CD4-positive, CD25-positive, alpha-beta regulatory T cell (primary cell): ENCODE data around the gene ASB7. TPM values are rescaled to one million over a fixed set of nuclear protein-coding genes. Genes with fewer than 3 reads are reported as not detected.

Experiments used
- ATAC-seq, 2 donors: fragments of 150-1000 bp; cut with Tn5 transposase; one replicate each; pipeline ENCODE4 v1.10.0; 2021; ENCODE audit warnings: low read depth in 2 of 2, moderate number of reproducible peaks in 2 of 2, moderate library complexity in 1 of 2
- DNase-seq, 3 donors: peaks; one replicate each; pipeline versions ENCODE4 v3.0.0 to v3.0.0-alpha.2; 2012 to 2022; ENCODE audit warnings: mixed read lengths in 1 of 3
- H3K27ac ChIP-seq: one replicate; pipeline ENCODE4 v1.7.0; 2013; ENCODE audit warnings: mild to moderate bottlenecking, low read length; ENCODE audit not compliant: insufficient read depth, poor library complexity, severe bottlenecking
- H3K27me3 ChIP-seq: one replicate; pipeline ENCODE4 v1.7.0; 2013; ENCODE audit warnings: low read length; ENCODE audit not compliant: control insufficient read depth, insufficient read depth
- H3K36me3 ChIP-seq: one replicate; pipeline ENCODE4 v1.7.0; 2013; ENCODE audit warnings: mild to moderate bottlenecking, low read length, moderate library complexity; ENCODE audit not compliant: control insufficient read depth, insufficient read depth
- H3K4me1 ChIP-seq: 2 replicates; pipeline ENCODE4 v1.7.0; 2013; ENCODE audit warnings: mild to moderate bottlenecking, low read length; ENCODE audit not compliant: insufficient read depth, control insufficient read depth, poor library complexity, severe bottlenecking
- H3K4me3 ChIP-seq: one replicate; pipeline ENCODE4 v1.7.0; 2013; ENCODE audit warnings: low read depth, mild to moderate bottlenecking, low read length, moderate library complexity
- H3K9me3 ChIP-seq, 2 experiments: 1 replicate in 1 of 2; 2 replicates in 1 of 2; pipeline ENCODE4 v1.7.0; 2013; ENCODE audit warnings: low read length in 2 of 2, mild to moderate bottlenecking in 1 of 2, moderate library complexity in 1 of 2; ENCODE audit not compliant: control insufficient read depth in 2 of 2
- H3K27ac Mint-ChIP-seq, 3 donors: one replicate each; pipeline ENCODE4 v1.8.0; 2020 to 2022; ENCODE audit warnings: mild to moderate bottlenecking in 3 of 3, mixed read lengths in 3 of 3, moderate library complexity in 2 of 3
- H3K27me3 Mint-ChIP-seq: one replicate; pipeline ENCODE4 v1.8.0; 2022; ENCODE audit warnings: mild to moderate bottlenecking, mixed read lengths
- H3K36me3 Mint-ChIP-seq: one replicate; pipeline ENCODE4 v1.8.0; 2020; ENCODE audit warnings: mixed read lengths
- H3K4me1 Mint-ChIP-seq, 4 donors: one replicate each; pipeline ENCODE4 v1.8.0; 2020 to 2022; ENCODE audit warnings: mixed read lengths in 4 of 4, mild to moderate bottlenecking in 1 of 4
- H3K4me3 Mint-ChIP-seq, 4 donors: one replicate each; pipeline ENCODE4 v1.8.0; 2020 to 2022; ENCODE audit warnings: mild to moderate bottlenecking in 4 of 4, mixed read lengths in 4 of 4, moderate library complexity in 3 of 4
- H3K9me3 Mint-ChIP-seq, 7 donors: one replicate each; pipeline ENCODE4 v1.8.0; 2020 to 2022; ENCODE audit warnings: mixed read lengths in 7 of 7, mild to moderate bottlenecking in 3 of 7, moderate library complexity in 2 of 7
- polyA plus RNA-seq, 4 donors: library from polyadenylated mRNA; unstranded; fragments of 300-500 nt; fragmentation: Illumina TruSeq; gene quantifications; one replicate each; pipeline ENCODE4 v1.2.3, GENCODE V29; 2021
- total RNA-seq: library from RNA; stranded (reverse); gene quantifications from one replicate; pipeline ENCODE4 v1.2.3, GENCODE V29; 2022

The ASB7 gene
- total RNA-seq, result 20.3 TPM
- 10 to 100 TPM; 10.5 to 14.9 (median 12.7) TPM for polyA plus RNA-seq

GRCh38 chr15:100602064-100602822, at the start of gene ASB7, which contains the start of gene LINS1:
ASB7 (plus strand) TSS chr15:100602589; CDS start chr15:100612217, 9,628 bp downstream.
LINS1 (minus strand) TSS chr15:100602184; CDS start chr15:100580842, 21,342 bp downstream.
- Histone ChIP-seq H3K4me1 (peaks cover 62% of the 10 kb centered on the region), H3K27ac (peak within 1 kb of the TSS; percentile 91), H3K36me3 (peaks cover 17% of the 10 kb centered on the region), H3K27me3 (no peaks in the 10 kb centered on the region), H3K4me3 (peak within 1 kb of the TSS; percentile 98), H3K9me3 (no peaks in the 10 kb centered on the region)
- Mint-ChIP-seq H3K9me3 (no peaks in the 10 kb centered on the region), H3K27ac (peak within 1 kb of the TSS in 2 of 3 donors; percentile 74 to 94), H3K4me3 (no peak within 1 kb of the TSS), H3K36me3 (peaks cover 16% of the 10 kb centered on the region), H3K4me1 (peaks cover 14 to 70% (median 55%) of the 10 kb centered on the region in 4 donors), H3K27me3 (no peaks in the 10 kb centered on the region)
- peak; percentile 92 to 94 for ATAC-seq
- peak; percentile 99 to 100 (median 100) for DNase-seq

- peak overlapping the region in 1 of 3 donors; percentile 23 for H3K27ac Mint-ChIP-seq
- Histone ChIP-seq H3K27ac (no peak overlapping the region), H3K27me3 (no peaks in the 10 kb centered on the region)
Observed at GRCh38 chr15:100553468-100553867, 48.9 kb upstream of the ASB7 start.

GRCh38 chr15:100558771-100559254, 43.6 kb upstream of the ASB7 start:
- Histone ChIP-seq H3K9me3 (no peaks in the 10 kb centered on the region), H3K36me3 (peaks cover 3% of the 10 kb centered on the region), H3K4me3 (no peak overlapping the region), H3K4me1 (no peaks in the 10 kb centered on the region), H3K27me3 (no peaks in the 10 kb centered on the region), H3K27ac (no peak overlapping the region)
- peaks cover 0 to 2% (median 0%) of the 10 kb centered on the region in 7 donors for H3K9me3 Mint-ChIP-seq
- H3K36me3 Mint-ChIP-seq, result peaks cover 17% of the 10 kb centered on the region
- no peak overlapping the region for H3K4me3 Mint-ChIP-seq
- H3K4me1 Mint-ChIP-seq, result peaks cover 0 to 8% (median 4%) of the 10 kb centered on the region in 4 donors
- no peak for ATAC-seq
- H3K27ac Mint-ChIP-seq, result no peak overlapping the region
- no peak for DNase-seq
- H3K27me3 Mint-ChIP-seq, result no peaks in the 10 kb centered on the region

More at GRCh38 chr15:100553468-100553867, 48.9 kb upstream of the ASB7 start:
- Mint-ChIP-seq H3K36me3 (peaks cover 7% of the 10 kb centered on the region), H3K4me3 (no peak overlapping the region), H3K9me3 (peaks cover 0 to 4% (median 0%) of the 10 kb centered on the region in 7 donors), H3K4me1 (peaks cover 0 to 3% (median 0%) of the 10 kb centered on the region in 4 donors), H3K27me3 (no peaks in the 10 kb centered on the region)
- Histone ChIP-seq H3K36me3 (no peaks in the 10 kb centered on the region), H3K9me3 (no peaks in the 10 kb centered on the region), H3K4me3 (no peak overlapping the region), H3K4me1 (no peaks in the 10 kb centered on the region)
- ATAC-seq, result no peak
- no peak for DNase-seq

GRCh38 chr15:100559330-100559729, 43.1 kb upstream of the ASB7 start:
- H3K4me3 ChIP-seq, result no peak overlapping the region
- no peaks in the 10 kb centered on the region for H3K4me1 ChIP-seq
- H3K27me3 Mint-ChIP-seq, result no peaks in the 10 kb centered on the region
- peaks cover 0 to 2% (median 0%) of the 10 kb centered on the region in 7 donors for H3K9me3 Mint-ChIP-seq
- H3K27ac ChIP-seq, result no peak overlapping the region
- no peak overlapping the region for H3K27ac Mint-ChIP-seq
- peaks cover 3% of the 10 kb centered on the region for H3K36me3 ChIP-seq
- peaks cover 0 to 8% (median 4%) of the 10 kb centered on the region in 4 donors for H3K4me1 Mint-ChIP-seq
- H3K4me3 Mint-ChIP-seq, result no peak overlapping the region
- DNase-seq (no peak), ATAC-seq (no peak)
- H3K27me3 ChIP-seq, result no peaks in the 10 kb centered on the region
- H3K36me3 Mint-ChIP-seq, result peaks cover 20% of the 10 kb centered on the region
- H3K9me3 ChIP-seq, result no peaks in the 10 kb centered on the region

GRCh38 chr15:100560323-100560722, 42.1 kb upstream of the ASB7 start:
- H3K36me3 Mint-ChIP-seq, result peaks cover 25% of the 10 kb centered on the region
- H3K27ac ChIP-seq, result no peak overlapping the region
- peak overlapping the region in 1 of 3 donors; percentile 5 for H3K27ac Mint-ChIP-seq
- H3K4me1 ChIP-seq, result no peaks in the 10 kb centered on the region
- no peak for ATAC-seq
- H3K4me3 ChIP-seq, result no peak overlapping the region
- no peaks in the 10 kb centered on the region for H3K27me3 Mint-ChIP-seq
- peaks cover 0 to 2% (median 0%) of the 10 kb centered on the region in 7 donors for H3K9me3 Mint-ChIP-seq
- no peak overlapping the region for H3K4me3 Mint-ChIP-seq
- H3K4me1 Mint-ChIP-seq, result peaks cover 0 to 12% (median 4%) of the 10 kb centered on the region in 4 donors
- H3K36me3 ChIP-seq, result peaks cover 3% of the 10 kb centered on the region
- H3K27me3 ChIP-seq, result no peaks in the 10 kb centered on the region
- no peaks in the 10 kb centered on the region for H3K9me3 ChIP-seq
- no peak for DNase-seq

GRCh38 chr15:100565591-100565990, 36.8 kb upstream of the ASB7 start:
- Mint-ChIP-seq H3K36me3 (peaks cover 34% of the 10 kb centered on the region), H3K4me1 (peaks cover 12 to 18% (median 15%) of the 10 kb centered on the region in 4 donors)

GRCh38 chr15:100566850-100567628, 35.4 kb upstream of the ASB7 start:
- H3K4me3 Mint-ChIP-seq, result no peak overlapping the region
- H3K4me3 ChIP-seq, result no peak overlapping the region
- no peaks in the 10 kb centered on the region for H3K27me3 Mint-ChIP-seq
- DNase-seq (no peak), ATAC-seq (no peak)
- H3K9me3 Mint-ChIP-seq, result peaks cover 0 to 2% (median 0%) of the 10 kb centered on the region in 7 donors
- H3K4me1 Mint-ChIP-seq, result peaks cover 26 to 31% (median 27%) of the 10 kb centered on the region in 4 donors
- no peaks in the 10 kb centered on the region for H3K9me3 ChIP-seq
- H3K36me3 Mint-ChIP-seq, result peaks cover 36% of the 10 kb centered on the region
- no peak overlapping the region for H3K27ac ChIP-seq
- H3K27ac Mint-ChIP-seq, result peak overlapping the region in 2 of 3 donors; percentile 66 to 67
- H3K4me1 ChIP-seq, result peaks cover 8% of the 10 kb centered on the region
- H3K36me3 ChIP-seq, result peaks cover 26% of the 10 kb centered on the region
- H3K27me3 ChIP-seq, result no peaks in the 10 kb centered on the region

More at GRCh38 chr15:100565591-100565990, 36.8 kb upstream of the ASB7 start:
- no peaks in the 10 kb centered on the region for H3K9me3 ChIP-seq
- Mint-ChIP-seq H3K27me3 (no peaks in the 10 kb centered on the region), H3K4me3 (no peak overlapping the region), H3K27ac (no peak overlapping the region), H3K9me3 (peaks cover 0 to 2% (median 0%) of the 10 kb centered on the region in 7 donors)
- no peak for DNase-seq
- no peaks in the 10 kb centered on the region for H3K4me1 ChIP-seq
- H3K27me3 ChIP-seq, result no peaks in the 10 kb centered on the region
- ATAC-seq, result no peak
- peaks cover 17% of the 10 kb centered on the region for H3K36me3 ChIP-seq
- H3K27ac ChIP-seq, result no peak overlapping the region
- H3K4me3 ChIP-seq, result no peak overlapping the region
